LNCaP clone FGC (cell line): ENCODE measurements around the gene AQP4.
A peak's percentile ranks its signal among the peaks of the same experiment; 100 is the strongest.

Experiments used
- DNase-seq: peaks from one replicate; pipeline ENCODE4 v3.0.0-alpha.2; 2011; ENCODE audit warnings: low read depth
- H3K4me3 ChIP-seq: 2 replicates; pipeline ENCODE4 v1.5.1; 2011; ENCODE audit warnings: mild to moderate bottlenecking, low read depth, low read length, control low read depth
- TF ChIP-seq, protein P1 (sequence below): IDR thresholded peaks from 2 replicates; pipeline ENCODE4 v1.5.1; 2012; ENCODE audit warnings: mild to moderate bottlenecking; ENCODE audit not compliant: control insufficient read depth, insufficient read depth; ENCODE audit errors: extremely low read depth

The AQP4 gene

DNA sequence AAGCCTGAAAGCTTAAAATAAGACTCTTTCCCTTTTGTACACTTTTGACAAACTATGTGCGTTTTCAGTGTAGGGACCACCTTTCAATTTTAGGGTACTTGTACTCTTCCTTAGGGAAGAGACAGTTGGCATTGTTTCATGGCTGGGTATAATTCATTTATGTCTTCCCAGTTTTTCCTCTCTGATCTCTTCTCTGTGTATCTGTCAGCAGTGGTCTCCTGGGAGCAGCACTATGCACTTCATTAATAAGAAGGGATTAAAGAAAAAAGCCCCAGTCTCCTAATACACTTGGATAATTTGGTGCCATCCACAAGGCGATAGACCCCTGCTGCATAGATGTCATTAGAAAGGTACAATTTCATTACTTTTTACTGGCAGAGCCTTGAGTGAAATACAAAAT, 12.1 kb downstream of the AQP4 start:
- H3K4me3 ChIP-seq, result no peak overlapping the region
- TF ChIP-seq, protein P1, sequence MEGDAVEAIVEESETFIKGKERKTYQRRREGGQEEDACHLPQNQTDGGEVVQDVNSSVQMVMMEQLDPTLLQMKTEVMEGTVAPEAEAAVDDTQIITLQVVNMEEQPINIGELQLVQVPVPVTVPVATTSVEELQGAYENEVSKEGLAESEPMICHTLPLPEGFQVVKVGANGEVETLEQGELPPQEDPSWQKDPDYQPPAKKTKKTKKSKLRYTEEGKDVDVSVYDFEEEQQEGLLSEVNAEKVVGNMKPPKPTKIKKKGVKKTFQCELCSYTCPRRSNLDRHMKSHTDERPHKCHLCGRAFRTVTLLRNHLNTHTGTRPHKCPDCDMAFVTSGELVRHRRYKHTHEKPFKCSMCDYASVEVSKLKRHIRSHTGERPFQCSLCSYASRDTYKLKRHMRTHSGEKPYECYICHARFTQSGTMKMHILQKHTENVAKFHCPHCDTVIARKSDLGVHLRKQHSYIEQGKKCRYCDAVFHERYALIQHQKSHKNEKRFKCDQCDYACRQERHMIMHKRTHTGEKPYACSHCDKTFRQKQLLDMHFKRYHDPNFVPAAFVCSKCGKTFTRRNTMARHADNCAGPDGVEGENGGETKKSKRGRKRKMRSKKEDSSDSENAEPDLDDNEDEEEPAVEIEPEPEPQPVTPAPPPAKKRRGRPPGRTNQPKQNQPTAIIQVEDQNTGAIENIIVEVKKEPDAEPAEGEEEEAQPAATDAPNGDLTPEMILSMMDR, result no peak
- DNase-seq, result no peak

DNA sequence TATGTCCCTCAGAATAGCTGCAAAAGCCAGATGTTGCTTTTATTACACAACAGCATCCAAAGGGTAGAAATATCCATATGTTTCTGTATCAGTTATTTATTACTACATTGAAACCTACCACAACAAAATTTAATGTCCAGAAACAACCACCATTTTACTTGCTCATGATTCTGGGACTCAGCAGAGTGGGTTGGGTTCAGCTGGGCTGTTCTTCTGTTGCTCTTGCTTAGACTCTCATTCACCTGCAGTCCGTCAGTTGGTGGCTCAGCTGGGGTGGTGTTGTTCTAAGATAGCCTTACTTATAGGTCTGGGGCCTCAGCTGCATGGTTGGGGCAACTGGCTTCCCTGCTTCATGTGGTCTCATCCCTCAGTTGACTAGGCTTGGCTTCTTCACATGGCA, 21.7 kb downstream of the AQP4 start:
- TF ChIP-seq, protein P1, result no peak
- no peak overlapping the region for H3K4me3 ChIP-seq
- DNase-seq, result no peak

DNA sequence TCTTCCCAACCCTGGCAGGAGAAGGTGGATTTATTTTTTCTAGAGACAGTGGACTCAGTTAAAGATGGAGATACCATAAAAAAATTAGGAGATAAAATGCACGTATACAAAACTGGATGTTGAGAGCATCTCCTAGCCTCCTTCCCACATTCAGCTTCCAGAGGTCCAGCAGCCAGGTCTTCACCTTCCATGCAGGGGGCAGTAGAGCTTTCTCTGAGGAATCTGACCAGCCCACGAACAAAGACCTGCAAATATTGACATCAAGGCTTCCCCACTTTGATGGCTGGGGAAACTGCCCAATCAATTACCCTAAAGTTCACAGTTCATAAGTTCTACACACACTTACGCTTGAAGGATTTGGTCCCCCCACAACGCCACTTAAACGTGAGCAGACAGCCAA, 24.5 kb downstream of the AQP4 start:
- DNase-seq, result no peak
- H3K4me3 ChIP-seq, result no peak overlapping the region
- TF ChIP-seq, protein P1, result 0 out of 2 replicates have a peak, but pooled peaks have one; percentile 5

DNA sequence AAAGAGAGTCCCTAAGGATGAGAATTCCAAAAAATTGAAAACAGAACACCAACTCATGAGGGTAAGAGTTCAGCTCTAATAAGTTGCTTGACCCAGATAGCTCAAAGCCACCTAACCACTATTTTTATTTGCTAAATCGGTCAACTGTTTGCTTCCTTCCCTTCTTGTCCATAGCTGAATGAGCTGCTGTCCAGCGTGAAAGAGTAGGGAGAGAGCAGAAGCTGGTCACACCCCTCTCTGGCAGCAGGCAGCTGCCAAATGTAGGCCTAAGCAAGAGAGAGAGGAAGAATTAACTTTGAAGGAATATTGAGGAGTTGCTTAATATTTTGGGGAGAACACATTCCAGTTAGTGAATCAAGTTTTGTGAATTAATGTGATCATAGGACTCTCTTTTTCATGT, 25.9 kb downstream of the AQP4 start:
- TF ChIP-seq, protein P1, result no peak
- DNase-seq, result no peak
- no peak overlapping the region for H3K4me3 ChIP-seq

DNA sequence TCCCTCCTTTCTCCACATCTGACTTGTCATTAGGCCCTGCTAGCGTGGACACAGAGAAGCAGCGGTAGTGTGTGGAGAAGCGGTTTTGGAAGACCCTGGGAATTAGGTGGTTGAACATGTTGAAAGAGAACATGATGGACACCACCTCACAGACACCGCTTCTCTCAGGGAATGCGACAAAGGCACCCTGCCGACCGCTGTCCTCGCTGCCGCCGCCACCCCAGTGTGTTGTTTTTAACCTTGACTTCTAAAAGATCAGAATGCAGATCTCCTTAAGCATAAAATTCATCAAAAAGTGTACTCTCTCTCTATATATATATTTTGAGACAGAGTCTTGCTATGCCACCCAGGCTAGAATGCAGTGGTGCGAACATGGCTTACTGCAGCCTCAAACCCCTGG, 33.2 kb downstream of the AQP4 start:
- TF ChIP-seq, protein P1, result no peak
- no peak for DNase-seq
- H3K4me3 ChIP-seq, result no peak overlapping the region

DNA sequence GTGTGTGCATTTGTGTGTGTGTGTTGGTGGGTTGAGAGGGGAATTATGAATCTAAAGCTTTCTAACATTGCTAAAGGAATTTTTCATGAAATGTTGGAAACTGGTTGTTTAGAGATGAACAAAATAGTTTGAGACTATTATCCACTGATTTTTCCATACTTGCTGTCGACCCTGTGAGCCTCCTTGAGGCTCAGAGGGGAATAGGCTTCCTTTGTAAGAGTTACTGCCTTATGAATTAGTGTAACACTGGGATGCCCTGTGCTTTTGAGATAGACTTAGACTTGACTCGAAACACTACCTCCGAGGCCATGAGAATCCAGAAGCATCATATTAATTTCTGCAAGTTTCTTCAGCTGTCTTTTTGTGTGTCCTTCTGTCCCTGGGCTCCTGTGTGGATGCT, 37.9 kb downstream of the AQP4 start:
- no peak overlapping the region for H3K4me3 ChIP-seq
- TF ChIP-seq, protein P1, result no peak
- no peak for DNase-seq

DNA sequence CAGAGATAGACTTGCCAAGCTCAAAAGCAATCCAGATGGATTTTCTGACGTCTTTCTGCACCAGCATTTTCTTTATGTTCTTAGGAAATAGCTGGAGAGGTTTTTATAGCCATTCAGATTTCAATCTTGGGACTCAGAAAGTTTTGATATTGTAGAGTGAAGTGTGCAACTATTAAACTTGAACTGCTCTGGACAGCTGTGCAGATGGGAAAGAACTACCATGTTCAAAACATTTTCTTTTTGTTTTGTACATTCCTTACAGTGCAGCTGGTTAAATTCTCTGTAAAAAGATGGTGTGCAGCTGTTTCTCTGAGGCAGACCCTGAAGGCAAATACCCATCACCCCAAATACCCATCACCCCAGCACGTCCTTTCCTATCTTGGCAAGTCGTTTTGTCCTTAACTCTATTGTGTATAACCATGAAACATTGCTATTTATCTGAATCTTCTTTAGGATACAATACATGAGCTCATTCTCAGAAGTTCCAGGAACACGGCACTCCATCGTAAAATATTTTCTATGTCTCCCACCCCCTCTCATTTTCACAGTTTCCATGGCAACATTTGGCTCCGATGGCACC, 38.8 kb downstream of the AQP4 start:
- DNase-seq, result no peak
- TF ChIP-seq, protein P1, result no peak

More for the DNA sequence above, 38.8 kb downstream of the AQP4 start:
- H3K4me3 ChIP-seq, result no peak overlapping the region
